HG03342 (cell line): ENCODE measurements around the gene TAS1R1.

Experiments used
- ATAC-seq: cut with Tn5 transposase; IDR thresholded peaks from one replicate; pipeline ENCODE4 v1.9.1; 2021; ENCODE audit warnings: mild to moderate bottlenecking, moderate library complexity; ENCODE audit not compliant: unreplicated experiment

Gene TAS1R1

DNA sequence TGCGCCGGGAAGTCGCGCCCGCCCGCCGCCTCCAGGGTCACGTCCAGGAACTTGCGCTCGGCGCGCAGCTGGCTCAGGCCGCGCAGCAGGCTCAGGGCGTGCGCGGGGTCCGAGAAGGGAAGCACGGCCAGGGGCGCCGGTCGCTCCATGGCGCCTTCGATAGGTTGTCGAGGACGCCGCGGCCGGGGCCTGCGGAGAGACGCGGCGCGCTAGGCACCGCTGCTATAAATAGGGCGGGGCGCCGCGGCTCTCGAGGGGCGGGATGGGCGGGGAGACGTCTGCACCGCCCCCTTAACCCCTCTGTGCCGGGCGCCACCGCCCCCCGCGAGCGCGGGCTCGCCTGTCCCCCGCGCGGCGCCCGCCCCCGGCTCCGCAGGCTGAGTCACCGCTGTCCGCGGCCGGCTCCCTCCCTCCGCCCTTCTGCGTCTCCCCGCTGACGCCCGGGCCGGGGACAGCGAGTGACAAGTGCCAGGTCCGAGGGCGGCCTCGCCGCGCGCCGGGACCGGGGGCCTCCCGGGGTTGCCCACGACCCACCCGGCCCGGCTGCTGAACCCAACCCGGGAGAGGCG, 47.6 kb downstream of the TAS1R1 start, which contains the start of gene KLHL21:
KLHL21 (minus strand) TSS at position 201 of the 569 bp plus-strand sequence; CDS start at position 149, 52 bp downstream.
- peak; percentile 45 for ATAC-seq

DNA sequence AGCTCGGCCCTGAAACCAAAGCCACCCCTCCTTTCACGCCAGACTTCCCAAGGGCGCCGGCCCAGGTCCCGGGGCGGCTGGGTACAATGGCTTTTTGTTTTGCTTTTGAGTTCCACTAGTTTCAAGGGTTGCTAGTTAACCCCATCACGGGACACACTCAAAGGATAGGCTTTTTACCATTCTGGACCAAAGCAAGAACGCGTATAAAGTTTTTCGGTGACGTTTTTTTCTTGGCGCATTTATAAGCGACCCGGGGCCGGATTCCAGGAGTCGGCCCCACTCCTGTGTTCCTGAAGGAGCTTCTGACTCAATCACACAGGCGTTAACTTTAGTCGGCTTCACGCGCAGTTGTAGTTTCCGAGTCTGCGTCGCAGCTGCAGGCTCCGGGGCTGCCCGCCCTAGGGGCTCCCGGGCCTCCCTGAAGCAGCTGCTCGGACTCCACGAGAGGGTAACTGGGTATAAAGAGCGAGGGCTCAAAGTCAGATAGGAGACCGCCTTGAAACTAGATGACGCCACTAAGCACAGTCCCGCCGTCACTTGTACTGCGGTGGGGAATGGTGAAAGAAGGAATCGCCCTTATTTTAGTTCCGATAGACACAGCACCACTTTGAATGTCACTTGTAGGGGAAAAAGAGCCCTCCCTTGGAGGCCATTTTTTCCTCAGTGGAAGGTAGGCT, 48.3 kb downstream of the TAS1R1 start:
- ATAC-seq, result peak; percentile 34

DNA sequence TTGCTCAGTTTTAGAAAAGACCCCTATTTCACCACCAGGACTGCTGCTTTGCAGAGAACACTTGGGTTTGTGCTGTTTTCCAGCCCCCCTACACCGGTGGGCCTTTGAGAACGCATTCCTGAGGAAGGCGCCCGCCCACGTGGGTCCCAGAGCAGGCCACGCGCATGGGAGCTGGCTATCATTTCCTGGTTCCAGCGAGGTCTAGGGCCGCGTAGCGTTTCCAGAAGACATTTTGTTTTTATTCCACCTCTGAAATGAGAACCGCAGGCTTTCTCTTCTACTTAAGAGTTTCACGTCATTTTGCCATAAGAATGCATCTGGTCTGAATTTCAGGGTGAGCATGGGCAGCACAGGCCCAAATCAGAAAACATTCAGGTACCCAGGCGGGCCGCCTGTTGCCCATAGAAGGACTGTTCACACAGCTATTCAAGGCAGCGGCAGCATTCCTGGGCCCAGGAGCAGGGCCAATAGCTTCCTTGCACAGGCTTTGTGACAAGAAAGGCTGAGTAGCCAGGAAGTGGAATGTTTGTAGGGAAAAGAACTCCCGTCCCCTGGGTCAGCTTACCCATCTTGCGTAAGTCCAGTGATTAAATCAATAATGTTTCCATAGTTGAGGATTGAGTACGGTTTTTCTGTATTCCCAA, 48.9 kb downstream of the TAS1R1 start:
- no peak for ATAC-seq

- ATAC-seq, result peak; percentile 25
These were observed 57.7 kb downstream of the TAS1R1 start for GRCh38 chr1:6612641-6613360.

- ATAC-seq, result peak; percentile 89
These were observed 58.4 kb downstream of the TAS1R1 start, which contains the start of gene PHF13 for GRCh38 chr1:6613361-6614018. PHF13 (plus strand) TSS chr1:6613731; CDS start chr1:6614067, 336 bp downstream.

DNA sequence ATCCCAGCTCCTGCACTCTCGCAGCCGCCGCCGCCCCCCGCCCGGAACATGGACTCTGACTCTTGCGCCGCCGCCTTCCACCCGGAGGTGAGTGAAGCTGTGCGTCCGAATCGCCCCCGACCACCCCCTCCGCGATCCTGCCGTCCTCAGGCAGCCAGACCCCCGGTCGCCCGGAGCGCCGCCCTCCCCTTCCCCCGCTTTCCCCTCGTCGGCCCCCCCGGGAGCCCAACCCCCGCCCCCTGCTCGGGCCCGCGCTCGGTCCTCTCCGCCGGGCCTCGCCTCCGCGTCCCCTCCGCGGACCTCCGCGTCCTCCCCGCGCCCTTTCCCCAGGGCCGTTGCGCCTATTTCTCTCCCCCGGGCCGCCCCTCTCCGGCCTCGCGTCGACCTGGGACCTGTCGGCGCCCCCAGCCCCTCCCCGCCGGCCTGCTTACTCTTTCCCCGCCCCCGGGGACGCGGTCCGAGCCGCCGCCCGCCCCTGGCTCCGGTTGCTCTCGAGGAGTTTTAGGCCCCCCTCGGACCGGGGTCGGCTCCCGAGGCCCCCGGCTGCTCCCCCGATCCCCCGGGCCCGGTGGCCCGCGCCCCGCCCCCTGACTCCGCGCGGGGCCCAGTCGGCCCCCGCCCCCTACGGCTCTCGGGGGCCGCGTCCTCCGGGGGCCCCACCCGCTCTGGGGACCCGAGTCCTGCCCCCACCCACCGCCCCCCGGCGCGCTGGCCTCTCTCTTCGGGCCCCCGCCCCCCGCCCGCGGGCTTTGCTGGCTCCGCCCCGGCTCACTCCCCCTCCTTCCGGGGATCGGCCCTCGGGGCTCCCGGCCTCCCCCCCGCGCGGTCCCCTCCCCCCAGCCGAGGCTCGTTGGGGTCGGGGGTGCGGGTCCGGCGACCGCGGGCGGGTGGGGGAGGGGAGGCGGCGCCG, 59.2 kb downstream of the TAS1R1 start:
- no peak for ATAC-seq

DNA sequence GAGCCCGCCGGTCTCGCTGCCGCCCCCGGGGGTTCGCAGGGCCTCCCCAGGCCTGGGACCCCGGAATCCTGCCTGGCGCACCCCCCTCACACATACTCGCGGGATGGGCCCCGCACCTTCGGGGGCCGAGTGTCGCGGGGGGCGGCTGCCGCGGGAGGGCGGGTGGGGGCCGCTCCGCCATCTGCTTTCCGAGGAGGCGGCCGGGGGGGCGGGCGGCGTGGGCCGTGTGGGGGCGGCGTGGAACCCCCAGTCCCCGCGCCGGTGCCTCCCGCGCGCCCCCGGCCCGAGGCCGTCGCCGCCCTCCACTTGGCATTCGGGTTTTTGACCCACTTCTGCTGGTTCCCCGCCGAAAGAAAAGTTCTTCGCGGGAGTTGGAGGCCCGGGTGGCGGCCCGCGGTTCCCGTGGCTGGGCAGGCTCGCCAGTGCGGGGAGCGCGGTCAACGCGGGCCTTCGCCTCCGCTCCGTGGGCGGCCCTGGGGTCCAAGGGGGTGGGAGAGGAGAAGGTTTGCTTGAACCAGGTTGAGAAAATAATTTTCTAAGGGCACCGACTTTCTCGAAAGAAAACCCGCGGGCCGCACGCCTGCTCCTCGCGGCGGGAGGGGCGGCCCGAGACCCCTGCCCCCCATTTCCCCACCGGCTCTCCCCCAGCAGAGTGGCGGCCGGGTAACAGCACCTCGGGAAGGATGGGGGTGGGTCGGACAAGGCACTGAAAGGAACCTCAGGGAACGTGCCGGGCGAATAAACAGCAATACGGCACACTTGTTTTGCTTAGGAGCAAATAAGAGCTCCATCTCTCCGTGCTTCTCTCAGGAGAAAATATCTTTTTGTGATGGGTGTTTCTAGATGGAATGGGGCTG, 60.0 kb downstream of the TAS1R1 start:
- no peak for ATAC-seq

- no peak for ATAC-seq
These were observed 63.9 kb downstream of the TAS1R1 start for GRCh38 chr1:6619045-6619444.

- ATAC-seq, result no peak
These were observed 66.6 kb downstream of the TAS1R1 start for GRCh38 chr1:6621429-6622391.

DNA sequence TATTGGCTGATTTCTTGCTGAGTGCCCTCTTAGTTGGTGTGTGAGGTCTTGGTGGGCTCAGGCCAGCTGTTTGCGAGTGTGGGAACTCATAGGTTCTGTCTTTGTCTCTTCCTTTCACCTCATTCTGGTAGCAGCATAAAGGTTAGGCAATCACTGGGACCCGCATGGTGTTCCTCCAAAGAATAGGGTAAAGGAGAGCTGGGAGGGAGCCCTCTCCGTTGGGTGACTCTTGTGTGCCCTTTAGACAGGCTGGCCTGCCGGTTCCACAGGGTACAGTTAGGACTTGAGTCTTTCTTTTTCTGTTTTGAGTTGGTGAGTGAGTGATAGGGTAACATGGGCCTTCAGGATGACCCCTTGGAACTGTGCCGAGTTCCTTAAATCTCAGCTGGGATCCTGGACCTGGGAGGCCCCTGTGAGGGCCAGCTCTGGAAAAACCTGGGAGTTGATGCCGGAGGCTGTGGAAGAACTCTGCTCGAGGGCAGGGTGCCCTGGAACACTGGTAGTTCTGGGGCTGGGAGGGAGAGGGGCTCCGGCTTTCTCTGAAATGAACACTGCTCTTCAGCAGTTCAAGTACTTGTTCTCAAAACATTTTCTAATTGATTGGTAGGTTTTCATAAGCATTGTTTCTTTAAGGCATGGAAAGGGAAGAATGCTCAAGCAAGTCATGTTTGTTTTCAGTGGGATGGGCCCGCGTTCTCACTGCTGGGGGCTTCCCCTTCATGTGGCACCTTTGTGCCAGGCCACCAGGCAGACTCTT, 67.5 kb downstream of the TAS1R1 start:
- ATAC-seq, result no peak

DNA sequence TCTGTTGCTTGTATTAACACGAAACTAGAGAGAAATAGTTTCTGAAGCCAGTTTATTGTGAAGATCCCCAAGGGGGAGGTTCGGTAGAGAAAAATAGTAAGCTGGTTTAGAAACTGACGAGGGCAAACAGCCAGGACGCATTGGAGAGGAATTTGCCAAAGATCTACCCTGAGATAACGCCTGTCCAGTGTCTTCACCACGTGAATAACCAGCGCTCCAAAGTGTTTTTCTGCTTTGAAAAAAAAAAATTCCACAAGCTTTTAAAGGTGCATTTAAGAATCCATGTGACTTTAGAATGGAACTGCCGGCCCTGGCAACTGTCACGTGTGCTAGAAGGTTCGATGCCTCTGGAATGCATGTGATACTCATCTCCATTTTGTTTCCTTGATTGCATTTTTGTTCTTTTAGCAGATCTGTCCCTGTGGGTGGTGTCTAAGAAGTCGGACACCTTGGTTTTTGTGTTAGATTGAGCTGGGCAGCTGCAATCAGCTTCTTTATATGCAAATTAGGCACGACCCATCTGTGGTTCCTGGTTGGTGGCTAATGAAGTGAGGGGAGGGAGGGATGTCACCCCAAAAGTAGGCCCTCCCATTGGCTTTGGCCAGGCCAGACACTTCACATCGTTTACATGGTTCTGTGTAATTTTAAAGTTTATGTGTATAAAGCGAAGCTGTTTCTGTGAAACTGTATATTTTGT, 68.3 kb downstream of the TAS1R1 start:
- no peak for ATAC-seq

- ATAC-seq, result peak; percentile 75
These were observed 69.8 kb downstream of the TAS1R1 start, which contains the start of gene THAP3 for GRCh38 chr1:6624710-6625583. THAP3 (plus strand) TSS chr1:6624868; CDS start chr1:6625219, 351 bp downstream.

GRCh38 chr1:6625584-6626149, 70.6 kb downstream of the TAS1R1 start:
- peak; percentile 25 for ATAC-seq

- no peak for ATAC-seq
These were observed 71.9 kb downstream of the TAS1R1 start for GRCh38 chr1:6627031-6627430.
